H1 (cell line): ENCODE data around the gene MS4A6A. TPM values are rescaled to one million over a fixed set of nuclear protein-coding genes. Genes with fewer than 3 reads are reported as not detected.

Experiments
- EZH2 ChIP-seq: fragments of 200-600 bp; sonication (generic); IDR thresholded peaks from 2 replicates; pipeline ENCODE4 v1.7.1; 2012; ENCODE audit warnings: low read depth, mild to moderate bottlenecking, moderate library complexity, low read length, inconsistent platforms; ENCODE audit not compliant: severe bottlenecking
- HDAC6 ChIP-seq: IDR thresholded peaks from one replicate; pipeline ENCODE4 v1.7.1; 2012; ENCODE audit warnings: low read depth, mild to moderate bottlenecking, inconsistent platforms, low read length, moderate library complexity
- RBBP5 ChIP-seq: IDR thresholded peaks from 2 replicates; pipeline ENCODE4 v1.7.1; 2012; ENCODE audit warnings: low read depth, mild to moderate bottlenecking, inconsistent platforms, low read length, moderate library complexity, borderline replicate concordance
- SUZ12 ChIP-seq: fragments of 200-600 bp; sonication (generic); IDR thresholded peaks from 2 replicates; pipeline ENCODE4 v1.6.1; 2012; ENCODE audit warnings: mild to moderate bottlenecking, inconsistent platforms, low read length, moderate library complexity, mixed read lengths
- TEAD4 ChIP-seq: IDR thresholded peaks from 2 replicates; pipeline ENCODE4 v1.6.1; 2012; ENCODE audit warnings: low read depth, low read length, inconsistent platforms, mixed read lengths
- polyA plus RNA-seq, 7 experiments: library from polyadenylated mRNA; depleted of rRNA in 3 of 7; stranded (reverse) in 5 of 7; unstranded in 2 of 7; fragments of >200 nt in 5 of 7; fragments of 200-250 nt in 2 of 7; gene quantifications; 1 replicate in 5 of 7; 2 replicates in 1 of 7; 4 replicates in 1 of 7; pipeline versions ENCODE4 v1.2.1 to v1.2.3, GENCODE V29; 2011 to 2013; ENCODE audit warnings: missing spikeins in 2 of 7, mixed read lengths in 2 of 7
- total RNA-seq: library from RNA; stranded (reverse); fragmentation: NEBNext Ultra II Directional; extraction: Animal tissue kit (Norgen Biotek cat#: 25700); gene quantifications from 2 replicates; pipeline ENCODE4 v1.2.1, GENCODE V29; 2021
- TF ChIP-seq, protein P1 (sequence below): IDR thresholded peaks from 2 replicates; pipeline ENCODE4 v1.6.1; 2012; ENCODE audit warnings: inconsistent platforms

The MS4A6A gene
- total and polyA plus RNA-seq, 2 of the 8 experiments (the other 6 are each of a cell fraction or from before 2014, with no cell fraction given) = not detected

DNA sequence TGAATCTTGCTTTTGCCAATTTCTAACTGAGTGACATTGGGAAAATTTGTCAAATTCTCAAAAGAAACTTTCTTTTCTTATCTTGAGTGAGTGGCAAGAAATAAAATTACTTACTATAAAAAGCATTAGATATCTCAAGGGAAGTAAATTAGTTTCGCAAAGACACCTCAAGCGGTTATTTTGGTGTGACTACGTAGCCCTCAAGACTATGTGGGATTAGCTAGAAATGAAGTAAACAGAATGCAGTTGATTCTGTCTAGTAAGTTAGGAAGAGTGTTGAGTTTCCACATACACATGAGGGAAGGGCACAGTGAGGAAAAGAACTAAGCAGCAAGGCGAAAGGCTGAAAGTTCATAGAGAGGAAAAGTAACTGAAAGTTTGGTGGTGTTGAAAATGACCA lies 28.3 kb upstream of the MS4A6A start (continued):
- TF ChIP-seq TEAD4 (no peak), EZH2 (no peak), RBBP5 (no peak), SUZ12 (no peak), HDAC6 (no peak)
- TF ChIP-seq, protein P1, sequence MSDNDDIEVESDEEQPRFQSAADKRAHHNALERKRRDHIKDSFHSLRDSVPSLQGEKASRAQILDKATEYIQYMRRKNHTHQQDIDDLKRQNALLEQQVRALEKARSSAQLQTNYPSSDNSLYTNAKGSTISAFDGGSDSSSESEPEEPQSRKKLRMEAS = no peak
